AG09309 (cell line): Measurements from ENCODE around the gene NSD1.
A peak's percentile ranks its signal among the peaks of the same experiment; 100 is the strongest.

Experiments
- DNase-seq: peaks from one replicate; pipeline ENCODE4 v3.0.0-alpha.2; 2010; ENCODE audit warnings: low read depth
- H3K4me3 ChIP-seq: 2 replicates; pipeline ENCODE4 v1.5.1; 2011; ENCODE audit warnings: mild to moderate bottlenecking, low read depth, low read length, moderate library complexity; ENCODE audit not compliant: control insufficient read depth
- CTCF ChIP-seq: IDR thresholded peaks from 2 replicates; pipeline ENCODE4 v1.5.1; 2011; ENCODE audit warnings: mild to moderate bottlenecking, low read depth, low read length, inconsistent platforms; ENCODE audit not compliant: insufficient read depth, control insufficient read depth; ENCODE audit errors: missing control alignments

NSD1 gene

GRCh38 chr5:177133096-177133852 is at the start of gene NSD1:
NSD1 (plus strand) TSS chr5:177133773; CDS start chr5:177135104, 1,331 bp downstream.
- H3K4me3 ChIP-seq = peak within 1 kb of the TSS; percentile 53
- no peak for TF ChIP-seq CTCF
- no peak for DNase-seq

- no peak overlapping the region for H3K4me3 ChIP-seq
- DNase-seq = no peak
- no peak for TF ChIP-seq CTCF
These were observed 49.4 kb upstream of the NSD1 start for GRCh38 chr5:177084175-177084574.

GRCh38 chr5:177085985-177086653 is 47.5 kb upstream of the NSD1 start:
- DNase-seq = no peak
- no peak for TF ChIP-seq CTCF
- no peak overlapping the region for H3K4me3 ChIP-seq

GRCh38 chr5:177086654-177087397 is 46.7 kb upstream of the NSD1 start, which contains the start of gene FGFR4:
FGFR4 (plus strand) TSS chr5:177086915; CDS start chr5:177089603, 2,688 bp downstream.
- TF ChIP-seq CTCF = peak; percentile 38
- no peak for DNase-seq
- H3K4me3 ChIP-seq = peak within 1 kb of the TSS; percentile 9

GRCh38 chr5:177087398-177088005 is 46.1 kb upstream of the NSD1 start:
- no peak for TF ChIP-seq CTCF
- no peak for DNase-seq
- peak overlapping the region; percentile 9; the same call in 1 of the 2 replicates for H3K4me3 ChIP-seq

- no peak overlapping the region for H3K4me3 ChIP-seq
- no peak for DNase-seq
- no peak for TF ChIP-seq CTCF
These were observed 44.4 kb upstream of the NSD1 start for GRCh38 chr5:177089127-177089526.
